ENCODE measurements around the gene GLIS1.

The GLIS1 gene

DNA sequence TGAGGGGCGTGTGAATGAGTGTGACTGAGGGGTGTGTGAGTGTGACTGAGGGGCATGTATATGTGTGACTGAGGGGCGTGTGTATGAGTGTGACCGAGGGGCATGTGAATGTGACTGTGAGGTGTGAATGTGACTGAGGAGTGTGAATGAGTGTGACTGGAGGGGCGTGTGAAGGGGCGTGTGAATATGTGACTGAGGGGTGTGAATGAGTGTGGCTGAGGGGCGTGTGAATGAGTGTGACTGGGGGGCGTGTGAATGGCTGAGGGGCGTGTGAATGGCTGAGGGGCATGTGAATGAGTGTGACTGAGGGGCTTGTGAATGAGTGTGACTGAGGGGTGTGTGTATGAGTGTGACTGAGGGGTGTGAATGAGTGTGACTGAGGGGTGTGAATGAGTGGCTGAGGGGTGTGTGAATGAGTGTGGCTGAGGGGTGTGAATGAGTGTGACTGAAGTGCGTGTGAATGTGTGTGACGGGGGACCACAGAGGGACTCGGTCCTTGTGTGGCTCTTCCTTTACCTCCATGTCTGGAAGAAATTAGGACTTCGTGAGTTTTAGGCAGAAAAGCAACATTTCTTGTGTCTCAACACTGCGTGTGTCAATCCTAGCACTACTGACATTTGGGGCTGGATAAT, 105.8 kb downstream of the GLIS1 start:
- FAIRE-seq: no peak

DNA sequence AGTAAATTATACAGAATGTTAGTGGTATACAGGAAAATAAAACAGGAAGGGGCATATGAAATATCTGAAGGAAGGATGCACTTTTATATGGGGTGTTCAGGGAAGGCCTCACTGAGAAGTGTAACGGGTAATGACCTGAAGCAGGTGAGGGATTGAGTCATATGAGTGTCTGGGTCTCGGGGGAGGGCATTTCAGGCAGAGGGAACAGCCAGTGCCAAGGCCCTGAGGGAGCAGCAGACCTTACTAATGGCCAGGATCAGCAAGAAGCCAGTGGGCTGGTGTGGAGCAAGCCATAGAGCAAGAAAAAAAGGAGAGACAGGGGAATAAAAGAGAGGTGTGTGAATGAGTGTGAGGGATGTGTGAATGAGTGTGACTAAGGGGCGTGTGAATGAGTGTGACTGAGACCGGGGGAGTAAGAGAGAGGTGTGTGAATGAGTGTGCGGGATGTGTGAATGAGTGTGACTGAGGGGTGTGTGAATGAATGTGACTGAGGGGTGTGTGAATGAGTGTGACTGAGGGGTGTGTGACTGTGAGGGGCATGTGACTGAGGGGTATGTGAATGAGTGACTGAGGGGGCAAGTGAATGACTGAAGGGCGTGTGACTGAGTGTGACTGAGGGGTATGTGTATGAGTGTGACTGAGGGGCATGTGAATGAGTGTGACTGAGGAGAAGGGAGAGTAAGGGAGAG, 107.2 kb downstream of the GLIS1 start:
- FAIRE-seq: no peak

DNA sequence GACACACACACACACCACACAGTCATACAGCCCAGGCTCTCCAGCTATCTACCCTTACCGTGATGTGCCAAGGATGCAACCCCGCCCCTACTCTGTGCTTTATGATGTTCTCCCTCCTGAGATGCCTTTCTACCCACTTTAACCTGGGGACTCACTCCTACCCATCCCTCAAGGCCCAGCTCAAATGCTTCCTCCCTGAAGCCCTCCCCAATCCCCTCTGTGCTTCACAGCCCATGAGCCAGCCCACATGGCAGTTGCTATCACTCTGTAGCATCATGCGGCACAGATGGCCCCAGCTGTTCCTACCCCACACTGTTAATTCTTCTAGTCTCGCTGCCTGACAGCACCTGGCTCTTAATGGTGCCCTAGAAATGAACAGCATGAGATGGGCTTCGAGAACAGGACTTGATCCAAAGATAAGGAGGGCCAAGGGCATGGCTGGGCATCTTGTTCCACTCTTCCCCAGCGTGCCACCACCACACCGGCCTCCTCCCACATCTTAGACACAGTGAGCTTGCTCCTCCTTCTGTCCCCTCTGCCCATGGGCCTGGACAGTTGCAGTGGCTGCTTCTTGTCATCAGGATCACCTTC, 109.8 kb downstream of the GLIS1 start:
- no peak for FAIRE-seq

DNA sequence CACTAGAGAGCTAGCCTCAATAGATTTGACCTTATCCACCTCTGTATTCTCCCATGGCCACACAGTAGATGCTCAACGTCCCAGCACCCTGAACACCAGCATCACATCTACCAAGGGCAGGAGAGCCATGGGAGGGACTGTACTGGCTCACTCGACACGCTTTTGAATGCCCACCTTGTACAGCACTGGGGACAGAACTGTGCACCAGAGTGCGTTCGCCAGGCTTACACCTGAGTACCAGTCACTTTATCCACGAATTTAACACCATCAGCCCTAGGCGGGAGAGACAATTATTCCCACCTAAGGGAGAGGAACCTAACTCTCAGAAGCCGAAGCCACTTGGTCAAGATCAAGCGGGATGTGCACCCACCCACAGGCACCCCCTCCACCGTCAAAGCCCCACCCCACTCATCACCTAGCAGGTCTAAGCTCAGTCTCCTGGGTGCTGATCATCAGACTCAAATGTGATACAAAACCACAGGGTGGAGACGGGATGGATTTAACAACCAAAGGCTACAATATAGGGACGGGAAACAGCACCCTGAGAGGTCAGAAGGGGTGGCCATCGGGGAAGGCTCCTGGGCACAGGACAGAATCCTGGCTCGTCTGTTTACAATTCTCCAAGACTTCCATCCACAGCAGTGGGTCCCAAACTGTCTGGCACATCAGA, 110.5 kb downstream of the GLIS1 start:
- FAIRE-seq: no peak

DNA sequence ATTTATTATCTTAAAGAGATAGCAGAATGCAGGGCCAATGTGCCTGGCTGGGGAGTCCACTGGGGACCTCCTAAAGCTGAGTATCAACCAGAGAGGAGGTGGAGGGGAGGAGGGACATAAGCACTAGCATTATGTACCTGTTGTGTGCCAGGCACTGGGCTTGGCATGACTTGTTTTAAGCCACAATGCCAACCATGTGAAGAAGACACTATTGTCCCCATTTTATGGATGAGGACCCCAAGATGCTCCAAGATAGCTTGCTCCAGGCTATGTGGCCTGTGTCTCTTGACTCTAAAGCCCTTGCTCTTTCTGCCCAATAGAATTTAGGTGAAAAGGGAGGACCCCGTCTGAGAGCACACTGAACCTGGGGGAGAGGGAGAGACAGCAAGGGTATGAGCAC, 111.3 kb downstream of the GLIS1 start:
- no peak for FAIRE-seq

DNA sequence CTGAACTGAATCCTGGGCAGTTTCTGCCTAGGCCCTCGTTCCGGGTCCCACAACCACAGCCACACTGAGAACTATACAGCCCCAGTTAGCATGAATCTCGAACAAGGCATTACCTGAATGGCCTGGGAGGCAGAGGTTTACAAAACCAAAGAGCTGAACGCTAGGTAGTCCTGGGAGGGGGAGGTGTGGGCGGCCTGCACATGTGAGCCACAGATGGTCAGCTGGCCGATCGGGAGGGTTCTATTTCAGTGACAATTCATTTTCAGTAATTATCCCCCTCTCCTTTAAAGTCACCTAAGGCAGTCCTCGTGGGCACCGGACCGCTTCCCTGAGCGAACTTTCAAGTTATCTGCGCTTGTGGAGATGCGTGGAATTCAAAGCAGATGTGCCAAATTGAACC, 111.9 kb downstream of the GLIS1 start:
- FAIRE-seq: no peak

DNA sequence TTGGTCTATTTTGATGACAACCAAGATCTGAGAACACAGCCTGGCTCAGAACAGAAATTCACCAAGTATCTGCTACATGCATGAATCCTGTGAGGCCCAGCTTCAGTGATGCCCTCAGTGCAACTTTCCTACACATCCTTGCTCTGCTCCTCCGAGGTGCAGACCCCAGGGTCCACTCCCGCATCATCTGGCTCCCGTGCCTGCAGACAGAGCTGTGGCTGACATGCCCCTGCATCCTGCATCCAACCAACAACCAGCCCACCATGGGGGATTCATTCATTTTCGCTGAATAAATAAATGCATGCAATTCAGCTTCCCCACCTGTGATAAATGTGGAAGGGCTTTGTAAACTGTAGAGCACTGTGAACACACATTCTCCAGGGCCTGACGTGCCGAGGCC, 112.3 kb downstream of the GLIS1 start:
- FAIRE-seq: no peak

DNA sequence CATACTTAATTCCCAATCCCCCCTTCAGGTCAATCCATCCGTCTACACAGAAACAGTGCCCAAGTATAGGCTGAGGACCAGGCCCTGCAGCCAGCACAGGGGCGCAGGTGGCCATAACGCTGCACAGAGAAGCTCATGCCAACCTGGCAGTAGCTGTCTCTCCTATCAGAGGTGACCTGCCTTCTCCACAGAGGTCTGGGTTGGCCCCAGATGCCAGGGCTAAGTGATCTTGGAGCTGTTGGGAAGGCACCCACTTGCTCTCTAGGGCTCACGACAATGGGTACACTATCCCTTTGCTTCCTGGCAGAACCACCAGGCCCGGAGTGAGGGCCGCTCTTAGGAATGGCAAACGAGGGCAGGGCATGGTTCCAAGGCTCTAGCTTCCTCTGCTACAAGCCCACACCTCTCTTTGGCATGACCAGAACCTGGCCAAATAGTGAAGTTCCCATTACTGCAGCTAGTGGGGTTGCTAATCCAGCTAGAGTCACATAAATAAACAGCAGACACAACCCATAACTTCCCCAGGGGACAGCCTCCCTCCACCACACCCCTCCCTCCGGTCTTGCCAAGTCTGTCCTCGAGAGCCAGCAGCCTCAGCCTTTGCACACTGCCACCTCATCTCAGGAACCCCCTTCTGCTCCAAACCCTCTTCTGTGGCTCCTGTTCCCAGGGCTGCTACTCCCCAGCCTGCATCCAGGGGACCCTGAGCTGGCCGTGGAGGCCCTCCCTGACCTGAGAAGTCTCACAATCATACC, 113.0 kb downstream of the GLIS1 start:
- FAIRE-seq: no peak

DNA sequence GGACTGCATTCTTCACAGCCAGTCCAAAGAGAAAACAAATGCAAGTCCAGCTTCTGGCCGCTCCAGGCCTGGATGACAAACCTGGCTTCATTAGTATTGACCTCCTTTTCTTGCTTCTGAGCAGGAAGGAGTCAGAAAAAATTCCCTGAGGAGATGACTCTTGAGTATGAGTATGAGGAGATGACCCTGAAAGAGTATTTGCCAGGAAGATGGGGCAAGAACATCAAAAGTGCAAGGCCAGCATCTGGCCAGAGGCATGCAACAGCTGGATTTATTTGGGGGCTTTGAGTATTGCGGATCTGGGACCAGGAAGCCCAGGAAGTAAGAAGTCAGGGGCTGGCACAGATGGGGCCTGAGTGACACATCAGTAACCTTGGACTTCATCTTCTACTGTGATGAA, 113.9 kb downstream of the GLIS1 start:
- FAIRE-seq: no peak

DNA sequence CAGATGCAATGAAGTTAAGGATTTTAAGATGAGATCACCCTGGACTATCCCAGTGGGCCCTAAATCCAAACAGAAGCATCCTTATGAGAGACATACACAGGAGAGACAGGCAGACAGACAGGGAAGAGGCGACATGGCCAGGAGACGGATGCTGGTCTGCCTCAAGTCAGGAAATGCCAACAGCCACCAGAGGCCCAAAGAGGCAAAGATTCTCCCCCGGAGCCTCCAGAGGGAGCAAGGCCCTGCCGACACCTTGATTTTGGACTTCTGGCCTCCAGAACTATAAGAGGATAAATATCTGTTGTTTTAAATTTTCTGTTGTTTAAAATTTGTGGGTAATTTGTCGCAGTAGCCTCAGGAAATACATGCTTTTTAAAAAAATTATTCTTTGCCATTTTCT, 116.4 kb downstream of the GLIS1 start:
- FAIRE-seq: no peak

DNA sequence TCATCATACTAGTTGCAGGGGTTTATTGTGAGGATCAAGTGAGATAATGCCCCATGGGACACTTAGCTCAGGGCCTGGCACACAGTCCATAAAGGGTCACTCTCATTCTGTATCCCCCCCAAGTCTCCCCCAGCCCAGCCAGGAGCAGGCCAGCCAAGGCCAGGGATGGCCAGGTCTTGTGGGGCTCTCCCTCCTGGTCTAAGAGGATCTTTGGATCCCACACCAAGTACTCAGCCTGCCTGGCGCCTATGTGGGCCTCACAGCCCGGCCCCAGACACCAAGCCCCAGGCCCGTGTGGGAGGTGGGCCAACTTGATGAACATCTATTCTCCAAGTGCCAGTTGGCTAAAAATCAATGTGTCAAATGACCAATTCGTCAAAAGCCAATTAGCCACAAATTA, 117.8 kb downstream of the GLIS1 start:
- FAIRE-seq: no peak

DNA sequence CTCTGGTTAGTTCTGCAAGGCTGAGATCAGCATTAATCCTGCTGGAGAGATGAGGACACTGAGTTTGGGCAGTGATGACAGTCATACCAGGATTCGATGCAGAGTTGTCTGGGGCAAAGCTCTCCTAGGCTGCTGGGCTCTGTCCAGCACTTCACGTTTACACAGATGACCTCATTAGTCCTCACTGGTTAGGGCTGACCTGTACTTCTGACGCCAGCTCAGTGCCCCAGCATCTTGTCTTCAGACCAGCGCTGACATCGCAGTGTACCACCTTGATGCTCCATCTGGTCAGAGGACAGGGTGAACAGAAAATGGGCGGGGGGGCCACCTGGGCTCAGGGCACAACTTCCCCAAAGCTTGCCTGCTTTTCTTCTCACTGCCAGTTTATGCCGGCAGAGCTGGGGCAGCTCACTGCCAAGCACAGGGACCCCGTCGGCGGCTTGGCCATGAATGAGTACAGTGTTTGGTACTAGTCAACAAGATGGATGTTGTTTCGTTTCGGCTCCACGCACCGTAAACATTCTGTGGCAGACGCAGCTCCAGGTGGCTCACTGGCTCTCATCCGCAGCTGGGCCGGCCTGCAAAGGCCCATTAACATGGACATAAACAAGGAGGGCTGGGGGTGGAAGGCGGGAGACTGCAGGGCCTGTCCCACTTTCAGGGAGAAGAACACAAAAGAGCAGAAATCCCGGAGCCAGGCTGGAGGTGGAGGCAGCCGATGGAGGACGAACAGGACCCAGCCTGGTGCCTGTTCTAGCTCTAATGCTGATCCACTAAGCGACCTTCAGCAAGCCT, 118.7 kb downstream of the GLIS1 start:
- no peak for FAIRE-seq

DNA sequence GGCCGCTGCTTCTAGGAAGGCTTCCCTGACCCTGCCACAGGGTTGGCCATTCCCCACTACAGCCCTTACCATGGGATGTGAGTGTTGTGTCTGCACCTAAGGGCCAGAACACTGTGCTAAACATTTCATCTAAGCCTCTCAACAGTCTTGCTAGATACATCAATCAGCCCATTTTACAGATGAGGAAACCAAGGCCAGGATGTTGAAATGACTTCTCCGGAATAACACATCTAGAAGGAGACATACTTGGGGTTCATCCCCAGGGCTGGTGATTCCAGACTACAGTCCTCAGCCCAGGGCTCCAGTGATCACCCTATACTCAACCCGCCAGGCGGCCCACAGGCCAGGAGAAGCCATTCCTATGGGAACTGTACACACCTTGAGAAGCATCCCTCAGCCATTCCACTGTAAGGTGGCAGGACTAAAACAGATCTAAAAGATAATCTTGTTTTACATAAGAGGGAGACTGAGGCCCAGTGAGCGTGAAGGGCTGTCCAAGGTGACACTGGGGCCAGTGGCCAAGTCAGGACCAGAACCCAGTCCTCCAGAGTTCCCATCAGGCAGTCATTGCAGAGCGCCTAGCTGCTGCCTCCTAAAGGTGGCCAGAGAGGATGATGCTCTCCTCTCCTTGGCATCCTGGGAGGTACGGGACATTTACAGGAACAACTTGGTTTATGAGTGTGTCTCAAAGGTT, 119.5 kb downstream of the GLIS1 start:
- FAIRE-seq: no peak

DNA sequence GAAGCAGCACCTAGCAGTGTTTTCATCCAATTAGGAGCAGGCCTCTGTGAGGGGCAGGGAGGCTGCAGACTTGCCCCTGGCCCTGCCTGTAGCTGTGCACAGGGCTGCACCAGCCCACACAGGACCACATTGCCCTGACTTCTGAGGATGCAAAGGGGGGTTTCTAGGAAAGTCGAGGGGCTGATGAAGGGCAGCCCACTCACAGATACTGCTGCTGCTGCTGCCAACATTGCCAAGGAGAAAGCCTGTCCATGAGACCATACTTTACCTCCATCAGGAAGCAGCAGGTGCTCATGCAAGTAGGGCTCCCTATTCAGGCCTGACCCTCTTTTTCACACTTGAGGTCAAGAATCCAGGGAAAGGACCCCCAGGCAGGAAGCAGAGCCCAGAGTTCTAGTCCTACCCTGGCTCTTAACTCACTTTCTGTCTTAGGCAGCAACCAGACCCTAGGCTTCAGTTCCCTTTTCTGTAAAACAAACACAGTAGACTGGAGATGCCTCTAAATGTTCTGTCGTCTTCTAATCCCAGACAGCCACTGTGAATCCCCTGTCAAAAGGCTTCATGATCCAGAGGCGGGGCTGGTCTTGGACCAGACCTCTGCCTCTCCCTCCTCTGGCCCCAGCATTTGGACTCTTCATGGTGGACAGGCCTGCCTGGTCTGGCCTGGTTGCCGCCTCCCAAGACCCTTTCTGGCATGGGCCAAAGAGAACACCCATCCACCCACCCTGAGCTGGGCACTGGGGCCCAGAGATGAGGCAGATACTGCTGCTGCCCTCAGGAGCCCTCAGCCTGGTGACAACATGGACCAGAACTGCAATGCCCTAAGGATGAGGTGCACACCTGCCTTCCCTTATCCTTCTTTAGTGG, 120.2 kb downstream of the GLIS1 start:
- FAIRE-seq: no peak

DNA sequence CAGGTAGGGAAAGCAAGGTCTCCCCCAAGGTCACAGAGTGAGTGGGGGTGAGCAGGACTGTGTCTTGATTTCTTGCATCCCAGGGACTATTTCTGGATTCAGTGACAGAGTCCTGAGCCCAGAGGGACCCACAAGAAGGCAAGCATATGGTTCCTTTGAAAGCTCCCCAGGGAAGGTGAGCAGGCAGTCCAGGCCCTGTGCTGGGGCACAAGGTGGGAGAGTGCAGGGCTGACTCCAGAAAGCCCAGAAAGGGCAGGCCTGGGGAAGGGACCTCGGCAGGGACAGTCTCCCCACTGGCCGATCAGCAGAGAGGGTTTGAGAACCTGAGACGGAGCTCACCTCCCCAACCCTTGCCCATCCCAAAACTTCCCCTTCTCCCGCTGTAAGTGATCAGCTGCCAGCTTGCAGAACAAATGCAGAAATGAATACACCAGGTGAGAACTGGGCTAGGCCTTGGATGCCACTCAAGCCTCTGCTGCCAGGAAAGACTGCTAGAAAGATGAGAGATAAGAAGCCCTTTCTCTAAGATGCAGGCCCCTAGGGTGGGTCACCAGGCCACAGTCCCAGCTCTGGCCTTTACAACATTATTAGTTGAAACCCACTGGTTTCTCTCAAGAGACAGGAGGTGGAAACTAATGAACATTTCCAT, 121.0 kb downstream of the GLIS1 start:
- FAIRE-seq: no peak

DNA sequence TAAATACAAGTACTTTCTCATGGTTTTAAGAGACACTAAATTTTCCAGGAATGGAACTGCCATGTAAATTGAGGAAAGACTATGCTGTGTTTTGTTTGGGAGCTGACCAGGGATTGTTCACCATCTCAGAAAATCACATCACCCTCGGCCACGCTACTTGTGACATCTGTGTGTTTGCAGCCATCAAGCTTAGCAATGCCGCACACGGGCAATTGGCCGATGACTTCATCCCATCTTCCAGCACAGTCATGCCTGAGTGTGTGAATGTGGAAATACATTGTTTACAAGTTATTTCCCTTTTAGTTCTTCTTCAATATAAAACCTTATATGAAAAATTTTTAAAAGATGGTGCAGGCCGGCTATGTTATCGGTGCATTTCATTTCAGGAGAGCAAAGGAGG, 121.6 kb downstream of the GLIS1 start:
- FAIRE-seq: no peak

DNA sequence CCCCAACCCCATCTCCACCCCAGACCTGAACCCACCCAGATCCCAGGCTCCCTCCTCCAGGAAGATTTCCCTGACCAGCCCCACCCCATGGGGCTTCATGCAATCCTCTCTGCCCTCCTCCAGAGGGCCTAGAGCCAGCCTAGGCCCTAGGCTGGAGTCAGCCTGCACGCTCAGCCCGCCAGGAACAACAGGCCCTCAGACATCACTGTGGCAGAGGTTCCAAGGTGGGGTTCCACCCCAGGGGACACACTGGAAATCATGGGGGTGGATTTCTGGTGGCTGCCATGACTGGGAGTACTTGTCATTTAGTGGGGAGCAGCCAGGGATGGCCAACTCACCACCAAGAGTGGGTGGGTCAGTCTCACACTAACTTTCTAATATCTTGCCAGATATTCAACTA, 122.0 kb downstream of the GLIS1 start:
- FAIRE-seq: no peak

DNA sequence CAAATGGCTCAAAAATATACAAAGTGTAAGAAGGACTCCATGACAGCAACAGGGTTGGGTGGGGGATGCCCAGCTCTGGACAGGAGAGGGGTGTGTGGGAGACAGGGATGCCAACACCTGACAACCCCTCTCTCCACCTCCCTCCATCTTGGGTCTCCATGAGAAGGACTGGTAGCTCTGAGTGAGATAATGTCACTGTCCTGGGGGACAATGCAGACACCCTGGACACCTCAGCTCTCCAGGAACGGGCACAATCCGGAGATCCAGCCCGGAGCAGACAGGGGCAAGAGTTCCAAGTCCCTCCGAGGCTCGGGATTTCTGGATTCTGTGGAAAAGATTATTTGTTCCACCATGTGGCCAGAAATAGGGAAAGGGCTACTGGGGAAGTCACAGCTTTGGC, 122.5 kb downstream of the GLIS1 start:
- no peak for FAIRE-seq

DNA sequence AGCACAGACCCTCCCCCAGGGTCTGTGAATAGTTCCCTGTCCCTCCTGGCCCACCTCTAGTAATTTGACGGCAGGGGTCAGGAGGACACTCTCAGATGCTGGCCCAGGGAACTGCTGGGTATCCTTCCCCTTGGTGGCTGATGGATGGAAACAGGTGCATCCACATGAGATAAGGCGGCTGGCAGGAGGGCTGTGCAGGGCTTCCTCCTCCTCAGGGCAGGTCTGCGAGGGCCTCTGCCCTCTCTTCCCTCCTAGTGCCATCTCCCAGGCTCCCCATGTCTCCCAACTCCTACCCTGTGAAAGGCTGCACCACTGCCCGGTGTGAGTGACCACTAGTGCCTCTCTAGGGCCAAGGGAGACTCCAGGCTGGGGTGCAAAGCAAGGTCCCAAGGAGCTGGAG, 123.9 kb downstream of the GLIS1 start:
- FAIRE-seq: no peak

Data from endometrium (tissue), 2 donors.